Urothelium cell line (cell line): ENCODE data around the gene MIB1.

Source experiments
- DNase-seq: peaks from one replicate; pipeline ENCODE4 v3.0.0; 2011; ENCODE audit warnings: low spot score, mixed read lengths
- FAIRE-seq: peaks from 2 replicates; lab custom pipeline; 2011; peaks lifted over from hg19 to GRCh38; lab: Jason Lieb, UNC

The MIB1 gene

DNA sequence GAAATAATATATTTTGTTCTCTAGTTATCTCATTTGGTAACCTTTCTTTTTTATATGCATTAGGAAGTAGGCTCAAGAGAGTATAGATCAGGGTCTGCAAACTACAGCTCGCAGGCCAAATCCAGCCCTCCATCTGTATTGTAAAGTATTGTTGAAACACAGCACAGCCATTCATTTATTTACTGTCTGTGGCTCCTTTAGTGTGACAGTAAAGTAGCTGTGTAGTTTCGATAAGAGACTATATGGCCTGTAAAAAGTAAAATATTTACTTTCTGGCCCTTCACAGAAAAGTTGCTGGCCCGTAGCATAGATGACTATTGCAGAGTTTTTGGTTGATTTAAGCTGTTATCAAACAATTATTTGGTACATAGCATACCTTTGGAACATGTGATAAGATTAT, 67.6 kb downstream of the MIB1 start:
- FAIRE-seq (no peak), DNase-seq (no peak)

DNA sequence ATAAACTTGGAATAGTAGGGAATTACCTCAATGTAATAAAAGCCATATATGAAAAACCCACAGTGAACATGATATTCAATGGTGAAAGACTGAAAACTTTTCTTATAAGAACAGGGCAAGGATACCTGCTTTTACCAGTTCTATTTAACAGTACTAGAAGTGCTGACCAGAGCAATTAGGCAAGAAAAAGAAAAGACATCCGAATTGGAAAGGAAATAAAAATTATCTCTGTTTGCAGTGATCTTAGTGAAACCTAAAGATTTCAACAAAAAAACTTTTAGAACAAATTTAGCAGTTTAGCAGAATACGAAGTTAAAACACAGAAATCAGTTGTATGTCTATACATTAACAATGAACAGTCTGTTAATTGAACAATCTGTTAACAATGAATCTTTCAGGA, 69.1 kb downstream of the MIB1 start:
- FAIRE-seq: no peak
- DNase-seq: no peak

DNA sequence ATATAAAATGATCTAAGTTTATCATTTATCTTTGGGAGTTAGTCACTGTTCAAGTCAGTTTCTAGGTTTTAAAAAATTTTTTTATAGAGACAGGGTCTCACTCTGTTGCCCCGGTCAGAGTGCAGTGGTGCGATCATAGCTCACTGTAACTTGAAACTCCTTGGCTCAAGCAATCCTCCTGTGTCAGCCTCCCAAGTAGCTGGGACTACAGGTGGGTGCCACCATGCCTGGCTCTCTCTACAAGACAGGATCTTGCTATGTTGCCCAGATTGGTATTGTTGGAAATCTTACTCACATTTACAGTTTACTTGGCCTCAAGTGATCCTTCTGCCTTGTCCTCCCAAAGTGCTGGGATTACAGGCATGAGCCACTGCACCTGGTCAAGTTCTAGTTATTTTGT, 74.5 kb downstream of the MIB1 start:
- FAIRE-seq (no peak), DNase-seq (no peak)

DNA sequence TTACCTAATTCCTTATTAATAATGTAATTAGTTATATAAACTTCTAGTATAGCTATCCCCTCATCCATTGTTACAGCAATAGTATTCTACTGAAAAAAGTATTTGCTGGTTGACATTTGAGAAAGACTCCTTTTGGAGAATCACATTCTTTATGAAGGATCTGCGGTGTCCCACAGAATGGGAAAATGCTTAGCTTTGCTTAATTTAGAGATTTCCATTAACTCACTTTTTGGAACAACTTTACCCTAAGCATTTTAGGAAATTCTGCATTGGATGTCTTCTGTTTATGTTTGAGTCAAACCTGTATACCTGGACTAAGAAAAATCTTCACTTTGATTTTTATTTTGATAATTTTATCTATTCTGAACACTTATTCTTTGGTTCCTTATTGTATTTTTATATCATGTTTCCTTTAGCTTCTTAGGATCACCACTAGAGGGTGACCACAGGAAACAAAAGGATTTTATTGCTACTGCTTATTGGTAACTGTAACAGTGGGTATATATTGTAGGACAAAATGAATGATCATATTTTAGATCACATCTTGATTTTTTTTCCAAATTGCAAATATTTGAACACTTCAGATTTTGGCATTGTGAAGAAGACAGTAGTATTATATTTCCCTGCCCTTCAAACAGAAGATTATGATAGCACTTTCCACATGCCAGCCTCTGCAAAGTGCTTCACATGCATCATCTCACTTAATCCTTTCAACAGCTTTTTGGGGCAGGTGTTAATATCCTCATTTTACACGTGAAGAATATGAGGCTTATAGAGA, 79.6 kb downstream of the MIB1 start:
- DNase-seq (peak; percentile 22), FAIRE-seq (no peak)

DNA sequence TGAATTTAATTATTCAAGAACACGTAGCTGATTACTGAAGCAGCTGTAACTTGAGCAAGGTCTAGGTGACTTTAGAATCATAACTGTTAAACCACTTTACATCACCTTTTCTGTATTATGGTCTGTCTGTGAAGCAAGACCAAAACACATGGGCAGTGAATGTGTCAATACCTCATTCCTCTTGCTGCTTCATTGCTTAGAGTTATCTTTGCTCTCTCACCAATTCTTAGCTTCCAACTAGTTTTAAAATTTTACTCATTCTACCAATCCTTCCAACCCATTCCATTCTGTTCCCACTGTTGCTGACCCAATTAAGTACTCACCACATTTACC, 80.2 kb downstream of the MIB1 start:
- no peak for FAIRE-seq

DNA sequence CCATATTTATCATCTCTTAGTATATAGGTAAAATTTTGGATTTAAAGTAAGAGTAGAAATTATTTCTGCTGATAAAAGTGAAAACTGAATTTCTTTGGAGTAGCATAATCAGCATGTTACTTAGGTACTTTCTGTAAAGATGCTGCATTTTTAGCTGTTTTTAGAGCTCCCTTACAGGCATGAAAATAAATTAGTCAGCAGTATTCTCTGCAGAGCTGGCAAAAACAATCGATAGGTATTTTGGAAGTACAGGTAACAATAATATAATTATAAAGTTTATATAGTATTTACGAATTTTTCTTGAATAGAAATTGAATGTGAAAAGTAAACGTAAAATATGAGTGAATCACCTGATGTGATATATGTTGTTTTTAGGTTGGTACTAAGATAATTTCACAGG, 83.3 kb downstream of the MIB1 start:
- FAIRE-seq: no peak

More for the DNA sequence above, 80.2 kb downstream of the MIB1 start:
- DNase-seq: no peak

DNA sequence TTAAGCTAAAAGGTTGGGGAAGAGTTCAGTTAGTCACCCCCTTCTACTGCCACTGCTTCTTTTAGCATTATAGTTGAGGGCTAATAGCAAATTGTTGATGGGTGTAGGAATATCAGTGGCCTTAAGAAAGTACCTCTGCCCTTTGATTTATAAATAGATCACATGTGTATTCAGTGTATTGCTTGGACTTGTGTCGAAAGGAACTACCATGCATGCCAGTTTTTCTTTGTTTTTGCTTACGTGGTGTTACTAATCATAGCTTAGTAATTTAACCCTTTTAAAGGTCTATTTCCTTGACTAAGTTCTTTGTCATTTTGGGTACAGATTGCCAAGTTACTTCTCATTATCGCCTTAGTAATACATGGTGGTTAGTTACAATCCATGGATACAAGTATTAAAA, 85.6 kb downstream of the MIB1 start:
- FAIRE-seq (no peak), DNase-seq (no peak)

More for the DNA sequence above, 83.3 kb downstream of the MIB1 start:
- DNase-seq: no peak

DNA sequence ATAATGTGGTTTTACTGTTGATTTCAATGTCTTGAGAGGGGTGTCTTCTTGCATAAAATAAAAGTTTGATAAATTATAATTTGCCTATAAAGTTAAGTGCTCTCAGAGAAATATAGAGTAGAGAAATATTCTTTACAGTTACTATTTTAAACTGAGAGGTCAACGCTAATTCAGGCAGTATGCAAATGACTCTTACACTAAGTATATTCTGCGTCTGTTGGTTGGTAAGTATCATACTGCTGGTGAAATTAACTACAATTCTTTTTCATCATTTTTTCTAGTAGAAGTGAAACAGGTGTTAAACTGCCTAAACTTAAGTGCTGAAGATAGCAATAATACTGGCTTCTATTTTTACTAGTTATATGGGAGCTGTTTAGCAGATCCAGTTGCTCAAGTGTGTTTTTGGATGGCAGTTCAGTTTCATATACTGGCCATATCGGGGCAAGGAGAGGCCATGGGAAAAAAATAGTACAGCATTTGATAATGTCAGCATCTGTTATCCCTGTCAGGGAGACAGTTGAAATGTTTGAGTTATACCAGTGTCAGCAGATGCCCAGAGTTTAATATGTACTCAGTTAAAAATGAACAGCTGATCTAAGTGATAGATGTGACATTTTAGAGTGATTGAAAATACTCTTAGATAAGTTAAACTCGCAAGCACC, 86.2 kb downstream of the MIB1 start:
- DNase-seq (no peak), FAIRE-seq (no peak)

DNA sequence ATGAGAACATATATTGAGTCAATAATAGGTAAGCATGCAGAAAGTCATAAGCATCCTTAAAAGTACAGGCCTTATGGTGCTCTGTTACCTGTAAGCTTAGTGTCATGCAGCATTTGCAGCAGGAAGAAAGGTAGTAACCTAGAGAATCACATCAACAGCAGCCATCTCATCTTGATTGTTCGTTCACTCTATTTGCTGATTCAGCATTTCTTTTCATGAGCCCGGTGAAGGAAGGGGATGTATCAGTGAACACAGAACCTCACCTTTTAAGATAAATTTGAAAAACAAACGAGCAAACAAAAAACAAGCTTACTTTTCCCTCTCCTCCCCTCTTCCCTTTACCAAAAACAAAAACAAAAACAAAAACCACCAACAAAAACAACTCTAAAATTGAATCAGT, 89.9 kb downstream of the MIB1 start:
- no peak for FAIRE-seq
- DNase-seq: no peak

DNA sequence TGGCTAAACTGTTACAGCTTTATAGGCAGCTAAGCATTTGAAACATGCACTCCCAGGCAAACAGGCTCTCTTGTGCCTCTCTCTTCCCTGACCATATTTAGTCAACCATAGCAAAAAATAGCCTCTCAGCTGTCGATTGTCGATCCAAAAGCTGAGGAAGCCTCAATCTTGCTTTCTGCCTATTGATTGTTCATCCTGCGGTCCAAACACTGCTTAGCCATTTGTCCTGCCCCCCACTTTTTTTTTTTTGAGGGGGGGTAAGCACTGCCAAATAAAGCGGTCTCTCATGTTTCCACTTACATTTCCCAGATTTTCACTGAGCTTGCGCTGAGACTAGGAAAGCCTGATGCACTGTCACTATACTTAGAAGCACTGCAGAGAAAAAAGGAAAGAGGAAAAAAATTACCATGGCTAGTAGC, 90.8 kb downstream of the MIB1 start:
- FAIRE-seq (no peak), DNase-seq (no peak)

DNA sequence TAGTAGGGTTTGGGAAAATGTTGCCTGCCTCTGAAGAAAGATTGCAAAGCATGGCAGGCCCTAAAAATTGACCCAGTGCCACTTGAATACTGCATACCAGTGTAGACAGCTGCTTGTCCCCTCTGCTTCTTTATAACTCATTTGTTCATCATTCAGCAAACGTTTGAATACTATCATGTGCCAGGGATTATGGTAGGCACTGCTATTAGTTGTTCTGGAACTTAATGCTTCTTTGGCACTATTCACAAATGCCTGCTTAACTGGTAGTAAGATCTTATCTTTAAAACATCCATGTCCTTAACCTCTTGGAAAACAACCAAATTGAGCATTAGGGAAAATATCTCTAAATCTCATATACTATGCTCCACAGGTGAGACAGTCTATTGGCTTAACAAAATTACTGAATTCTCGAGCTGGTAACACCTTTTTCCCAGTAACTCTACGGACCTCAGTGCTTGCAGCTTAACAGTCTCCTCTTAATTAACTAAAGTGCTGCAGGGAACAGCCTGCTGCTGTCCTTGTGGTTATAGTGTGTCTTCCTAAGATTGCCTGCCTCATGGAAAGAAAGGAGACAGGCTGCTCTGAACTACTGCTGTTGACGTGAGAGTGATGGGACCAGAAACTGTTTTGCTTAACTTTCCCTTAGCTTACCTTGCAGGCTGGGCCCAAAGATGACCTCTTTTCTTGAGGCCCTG, 93.2 kb downstream of the MIB1 start:
- FAIRE-seq (no peak), DNase-seq (no peak)

DNA sequence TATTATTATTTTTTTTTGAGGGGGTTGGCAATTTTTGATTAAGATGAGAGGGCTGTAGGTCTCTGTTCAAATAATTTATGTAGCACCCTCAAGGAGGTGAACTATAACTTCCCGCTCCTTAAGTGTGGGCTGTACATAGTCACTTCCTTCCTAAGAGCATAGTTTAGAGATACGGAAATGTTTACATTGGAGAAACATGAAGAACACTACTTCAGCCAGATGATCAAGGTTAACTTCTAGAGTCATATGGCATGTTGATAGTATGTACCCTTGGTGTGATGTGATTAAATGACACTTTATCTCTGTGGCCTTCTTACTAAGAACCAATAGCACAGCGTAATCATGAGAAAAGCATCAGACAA, 93.7 kb downstream of the MIB1 start:
- FAIRE-seq (no peak), DNase-seq (no peak)

DNA sequence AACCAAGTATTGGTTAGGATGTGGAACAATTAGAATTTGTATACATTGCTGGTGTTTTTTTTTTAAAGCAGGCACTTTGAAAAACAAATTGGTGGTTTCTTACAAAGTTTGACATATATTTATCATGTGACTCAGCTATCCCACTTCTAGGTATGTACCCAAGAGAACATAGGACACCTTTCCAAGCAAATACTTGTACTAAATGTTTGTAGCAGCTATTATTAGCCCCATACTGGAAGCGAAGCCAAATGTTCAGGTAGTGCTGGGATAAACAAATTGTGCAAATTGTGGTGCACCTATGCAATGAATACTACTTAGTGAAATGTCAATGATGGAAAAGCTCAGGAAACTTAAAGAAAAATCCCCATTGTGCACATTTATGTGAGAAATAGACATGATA, 101.0 kb downstream of the MIB1 start:
- no peak for FAIRE-seq
- DNase-seq: no peak

DNA sequence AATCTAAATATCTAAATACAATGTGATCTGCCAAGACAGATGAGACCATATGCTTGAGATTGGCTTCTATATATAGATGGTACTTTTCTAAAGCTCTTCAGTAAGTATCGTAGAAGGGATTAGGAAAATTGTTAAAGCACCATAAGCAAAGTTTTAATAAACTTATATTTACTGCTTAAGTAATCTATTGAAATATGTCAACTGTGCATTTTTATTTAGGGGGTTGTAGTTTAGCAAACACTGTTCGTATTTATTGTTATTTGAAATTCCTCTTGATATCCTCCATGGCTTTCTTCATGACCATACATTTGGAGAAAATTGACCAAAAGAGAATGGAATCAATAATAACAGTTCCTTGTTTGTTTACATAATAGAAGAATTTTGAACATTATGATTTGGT, 102.7 kb downstream of the MIB1 start:
- DNase-seq (no peak), FAIRE-seq (no peak)

DNA sequence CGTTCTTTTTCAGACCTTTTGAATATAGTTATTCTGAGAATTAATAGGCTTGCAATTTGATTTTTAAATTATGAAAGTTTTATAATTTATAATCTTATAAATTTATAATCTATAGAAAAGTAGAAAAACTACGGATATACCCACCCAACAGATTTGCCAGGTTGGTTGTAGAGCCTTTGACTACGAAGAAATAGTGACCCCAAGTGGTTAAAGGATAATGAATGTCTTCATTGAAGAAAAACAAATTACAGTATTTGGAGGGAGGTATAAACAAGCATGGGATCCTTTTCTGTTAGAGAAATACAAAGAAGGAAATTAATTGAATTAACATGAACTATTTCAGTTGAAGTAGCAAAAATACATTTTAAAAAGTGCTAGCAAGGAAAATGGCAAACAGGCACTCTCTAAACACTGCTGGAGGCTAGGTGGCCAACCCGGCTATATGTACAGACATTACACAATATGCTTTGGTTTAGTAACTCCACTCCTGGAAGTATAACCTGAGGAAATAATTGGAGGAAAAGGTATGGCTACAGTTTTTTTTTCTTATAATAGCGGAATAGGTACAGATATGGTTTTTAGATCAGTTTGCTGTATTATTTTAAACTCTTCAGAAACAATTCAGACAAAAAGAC, 110.9 kb downstream of the MIB1 start:
- DNase-seq (no peak), FAIRE-seq (no peak)

DNA sequence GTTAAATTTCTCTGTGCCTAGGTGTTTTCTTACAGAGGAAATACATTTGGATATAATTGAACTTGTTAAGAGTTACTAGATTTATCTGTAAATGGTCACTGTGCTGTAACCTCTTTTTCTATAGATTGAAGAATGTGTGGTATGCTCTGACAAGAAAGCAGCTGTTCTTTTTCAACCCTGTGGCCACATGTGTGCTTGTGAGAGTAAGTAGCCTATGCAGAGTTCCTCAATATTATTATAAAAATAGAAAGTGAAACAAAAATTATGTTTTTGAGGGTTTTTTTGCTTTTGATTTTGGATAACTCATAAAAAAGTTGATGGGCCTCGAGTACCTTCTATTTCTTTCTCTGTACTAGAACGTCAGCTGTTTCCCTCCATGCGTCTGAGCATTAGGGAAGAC, 112.4 kb downstream of the MIB1 start:
- no peak for FAIRE-seq
- DNase-seq: no peak

DNA sequence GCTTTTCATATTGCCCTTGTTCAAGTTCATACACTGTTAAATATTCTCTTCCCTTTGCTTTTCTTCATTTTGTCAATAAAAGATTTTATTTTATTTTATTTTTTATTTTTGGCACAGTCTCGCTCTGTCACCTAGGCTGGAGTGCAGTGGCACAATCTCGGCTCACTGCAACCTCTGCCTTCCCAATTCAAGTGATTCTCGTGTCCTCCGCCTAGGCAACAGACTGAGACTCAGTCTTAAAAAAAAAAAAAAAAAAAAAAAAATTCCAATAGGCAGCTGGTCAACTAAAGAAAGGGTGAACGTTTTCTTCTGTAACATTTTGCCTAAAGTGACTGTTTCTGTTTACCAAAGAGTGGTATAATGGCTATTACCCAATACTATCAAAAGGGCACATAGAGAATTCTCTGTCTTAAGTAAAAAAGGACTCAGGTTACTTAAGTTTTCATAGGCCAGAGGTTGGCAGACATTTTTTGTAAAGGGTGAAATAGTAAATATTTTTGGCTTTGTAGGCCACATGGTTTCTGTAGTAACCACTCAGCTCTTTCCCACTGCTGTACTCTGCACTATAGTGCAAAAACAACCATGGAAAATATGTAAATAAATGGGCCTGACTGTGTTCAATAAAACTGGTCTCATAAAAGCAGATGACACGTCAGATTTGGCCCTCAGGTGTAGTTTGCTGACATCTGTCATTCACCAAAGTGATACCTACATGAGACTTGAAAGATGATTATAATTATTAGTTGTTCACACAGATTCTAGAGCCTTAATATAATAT, 113.4 kb downstream of the MIB1 start:
- no peak for FAIRE-seq
- no peak for DNase-seq

DNA sequence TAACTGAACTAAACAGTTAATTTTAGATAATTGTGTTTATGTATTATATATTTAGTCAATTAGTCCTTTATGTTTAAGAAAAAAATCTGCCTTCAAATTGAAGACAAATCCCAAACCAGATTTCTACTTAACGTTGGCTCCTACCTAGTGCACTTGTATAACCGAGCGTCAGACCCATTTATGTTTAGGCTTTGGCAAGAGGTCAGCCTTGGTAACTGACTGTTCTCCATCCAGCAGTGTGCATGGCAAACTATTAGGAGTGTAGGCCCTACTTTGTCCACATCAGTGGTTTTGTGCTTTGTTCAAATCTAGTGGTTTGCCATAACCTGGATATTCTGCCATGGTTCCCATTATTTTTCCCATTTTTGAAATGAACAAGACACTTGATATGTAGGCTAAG, 114.8 kb downstream of the MIB1 start:
- DNase-seq (no peak), FAIRE-seq (no peak)

DNA sequence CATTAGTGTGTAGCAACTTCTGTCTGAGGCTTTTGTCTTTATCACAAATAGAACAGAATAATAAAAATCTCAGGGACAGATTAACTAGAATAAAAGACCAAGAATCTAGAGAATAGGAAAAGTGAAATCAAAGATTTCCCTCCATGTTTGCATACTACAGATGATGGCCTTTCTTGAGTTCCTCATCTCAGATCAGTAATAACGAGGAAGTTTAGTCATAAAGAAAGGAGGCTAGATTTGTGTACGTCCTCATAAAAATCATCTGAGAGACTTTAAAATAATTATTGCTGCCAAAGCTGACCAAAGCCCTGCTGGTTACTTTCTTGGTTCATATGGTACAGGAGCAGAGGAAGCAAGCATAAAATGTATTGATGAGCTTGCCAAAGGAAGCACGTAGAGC, 117.3 kb downstream of the MIB1 start:
- FAIRE-seq (no peak), DNase-seq (no peak)

DNA sequence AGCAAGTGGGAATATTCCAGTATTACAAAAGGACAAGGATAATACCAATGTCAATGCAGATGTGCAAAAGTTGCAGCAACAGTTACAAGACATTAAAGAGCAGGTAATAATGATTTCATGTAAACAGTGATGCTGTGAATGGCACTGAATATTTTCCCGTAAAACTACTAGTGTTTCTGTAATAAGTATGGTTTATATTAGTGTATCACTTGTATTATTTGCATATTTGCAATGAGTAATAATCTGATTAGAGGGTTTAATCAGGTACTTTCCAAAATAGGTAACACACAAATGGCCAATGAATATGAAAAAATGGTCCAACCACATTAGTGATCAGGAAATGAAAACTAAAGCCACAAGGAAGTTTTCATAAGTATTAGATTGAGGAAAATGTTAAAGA, 118.0 kb downstream of the MIB1 start:
- DNase-seq (no peak), FAIRE-seq (no peak)

DNA sequence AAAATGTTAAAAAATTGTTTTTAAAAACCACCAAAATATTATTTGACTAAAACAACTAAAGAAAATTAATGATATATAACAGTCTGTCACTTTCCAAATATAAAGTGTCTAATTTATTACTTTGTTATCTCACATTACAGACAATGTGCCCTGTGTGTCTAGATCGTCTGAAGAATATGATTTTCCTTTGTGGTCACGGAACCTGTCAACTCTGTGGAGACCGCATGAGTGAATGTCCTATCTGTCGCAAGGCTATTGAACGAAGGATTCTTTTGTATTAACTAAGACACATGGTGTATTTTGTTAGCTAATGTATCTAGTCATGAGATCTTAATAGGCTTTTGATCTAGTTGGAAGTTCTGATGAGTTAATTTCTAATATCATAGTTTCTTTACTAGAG, 123.8 kb downstream of the MIB1 start:
- no peak for DNase-seq
- FAIRE-seq: no peak
